ENCODE data around the gene YWHAB. TPM values are rescaled to one million over a fixed set of nuclear protein-coding genes. Genes with fewer than 3 reads are reported as not detected.

YWHAB gene
- total RNA-seq, 4 donors from 2014 or later = 105 to 174 (median 125) TPM

DNA sequence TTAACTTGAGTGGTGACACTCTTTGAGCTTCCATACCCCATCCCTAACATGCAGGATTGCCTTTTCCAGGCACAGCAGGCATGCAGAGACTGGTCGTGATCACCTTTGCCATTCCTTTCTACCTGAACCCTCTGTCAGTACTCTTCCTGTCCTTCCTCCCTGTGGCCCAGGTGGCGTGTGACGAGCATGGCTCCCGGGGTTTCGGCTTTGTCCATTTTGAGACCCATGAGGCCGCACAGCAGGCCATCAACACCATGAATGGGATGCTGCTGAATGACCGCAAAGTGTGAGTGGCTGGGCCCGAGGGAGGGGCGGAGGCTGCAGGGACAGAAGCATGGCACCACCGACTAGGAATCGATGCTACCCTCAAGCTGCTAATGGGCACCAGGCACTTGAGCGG, 31.1 kb downstream of the YWHAB start:
- no peak overlapping the region for H3K4me3 ChIP-seq
- DNase-seq = no peak
- H3K27me3 ChIP-seq = no peaks in the 10 kb centered on the region
- no peaks in the 10 kb centered on the region for H3K9me3 ChIP-seq
- H3K27ac ChIP-seq = no peak overlapping the region
- no peaks in the 10 kb centered on the region for H3K4me1 ChIP-seq
- no peak for TF ChIP-seq POLR2A (IDR thresholded peaks at IDR 0.05)
- TF ChIP-seq CTCF (IDR thresholded peaks at IDR 0.05) = no peak
- H3K36me3 ChIP-seq = no peaks in the 10 kb centered on the region

DNA sequence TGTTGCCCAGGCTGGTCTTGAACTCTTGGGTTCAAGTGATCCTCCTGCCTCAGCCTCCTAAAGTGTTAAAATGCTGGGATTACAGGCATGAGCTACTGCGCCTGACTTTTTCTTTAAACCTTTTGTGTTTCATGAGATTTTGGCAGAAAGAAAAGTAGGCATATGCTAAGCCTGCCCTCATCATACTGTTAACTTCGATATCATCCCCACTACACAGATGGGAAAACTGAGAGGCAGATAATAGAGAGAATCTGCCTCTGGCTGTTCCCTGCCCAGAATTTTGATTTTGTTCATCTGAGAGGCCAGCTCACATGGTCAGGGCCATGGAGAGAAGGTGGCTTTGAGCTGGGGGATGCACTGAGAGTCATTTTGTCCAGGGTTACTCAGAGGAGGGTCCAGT, 31.9 kb downstream of the YWHAB start:
- Histone ChIP-seq H3K9me3 (no peaks in the 10 kb centered on the region), H3K4me1 (no peaks in the 10 kb centered on the region), H3K27me3 (no peaks in the 10 kb centered on the region), H3K4me3 (no peak overlapping the region), H3K36me3 (no peaks in the 10 kb centered on the region), H3K27ac (no peak overlapping the region)
- TF ChIP-seq POLR2A (IDR thresholded peaks at IDR 0.05) (no peak), CTCF (IDR thresholded peaks at IDR 0.05) (no peak)
- DNase-seq = no peak

DNA sequence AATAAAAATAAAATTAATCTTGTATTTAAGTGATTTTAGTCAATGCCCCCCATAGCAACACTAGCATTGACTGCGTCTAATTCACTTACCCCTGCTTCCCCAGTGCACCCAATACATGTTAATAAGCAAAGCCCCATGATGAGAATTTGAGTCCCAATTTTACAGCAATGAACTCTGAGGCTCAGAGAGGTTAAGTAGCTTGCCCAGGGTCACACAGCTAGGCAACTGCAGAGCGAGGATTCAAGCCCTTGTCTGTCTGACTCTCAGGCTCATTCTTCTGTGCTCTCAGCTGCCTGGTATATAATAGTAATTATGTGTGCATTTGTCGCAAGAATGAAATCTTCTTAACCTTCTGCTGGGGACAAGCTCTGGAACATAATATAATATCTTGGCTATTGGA, 32.8 kb downstream of the YWHAB start:
- H3K27me3 ChIP-seq = no peaks in the 10 kb centered on the region
- no peak overlapping the region for H3K4me3 ChIP-seq
- TF ChIP-seq POLR2A (IDR thresholded peaks at IDR 0.05) = no peak
- TF ChIP-seq CTCF (IDR thresholded peaks at IDR 0.05) = no peak
- H3K4me1 ChIP-seq = no peaks in the 10 kb centered on the region
- DNase-seq = no peak
- H3K27ac ChIP-seq = no peak overlapping the region
- no peaks in the 10 kb centered on the region for H3K36me3 ChIP-seq
- no peaks in the 10 kb centered on the region for H3K9me3 ChIP-seq

DNA sequence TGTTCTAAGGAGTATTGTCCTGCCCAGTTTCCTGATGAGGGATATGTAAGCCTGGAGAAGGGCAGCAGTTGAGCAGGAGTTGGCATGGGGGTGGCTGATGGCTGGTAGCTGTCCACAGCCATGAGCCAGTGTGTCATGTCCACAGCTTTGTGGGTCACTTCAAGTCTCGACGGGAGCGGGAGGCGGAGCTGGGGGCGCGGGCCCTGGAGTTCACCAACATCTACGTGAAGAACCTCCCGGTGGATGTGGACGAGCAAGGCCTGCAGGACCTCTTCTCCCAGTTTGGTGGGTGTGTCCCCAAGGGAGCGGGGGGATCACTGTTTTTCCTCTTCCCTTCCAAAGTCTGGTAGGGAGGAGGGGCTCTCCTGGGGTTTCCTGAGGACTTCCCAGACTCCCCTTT, 33.3 kb downstream of the YWHAB start:
- H3K27me3 ChIP-seq = no peaks in the 10 kb centered on the region
- no peak overlapping the region for H3K4me3 ChIP-seq
- TF ChIP-seq CTCF (IDR thresholded peaks at IDR 0.05) (no peak), POLR2A (IDR thresholded peaks at IDR 0.05) (no peak)

GRCh38 chr20:44921447-44921846, 35.9 kb downstream of the YWHAB start:
- Histone ChIP-seq H3K9me3 (no peaks in the 10 kb centered on the region), H3K4me3 (no peak overlapping the region), H3K4me1 (no peaks in the 10 kb centered on the region), H3K27me3 (no peaks in the 10 kb centered on the region), H3K36me3 (no peaks in the 10 kb centered on the region), H3K27ac (no peak overlapping the region)
- no peak for DNase-seq
- TF ChIP-seq POLR2A (IDR thresholded peaks at IDR 0.05) (no peak), CTCF (IDR thresholded peaks at IDR 0.05) (no peak)

More for the DNA sequence above, 33.3 kb downstream of the YWHAB start:
- no peaks in the 10 kb centered on the region for H3K9me3 ChIP-seq
- no peaks in the 10 kb centered on the region for H3K36me3 ChIP-seq
- H3K27ac ChIP-seq = no peak overlapping the region
- DNase-seq = peak in 1 of 3 donors; percentile 41
- H3K4me1 ChIP-seq = no peaks in the 10 kb centered on the region

- DNase-seq = no peak
- H3K36me3 ChIP-seq = no peaks in the 10 kb centered on the region
- H3K27me3 ChIP-seq = no peaks in the 10 kb centered on the region
- no peak overlapping the region for H3K27ac ChIP-seq
- H3K9me3 ChIP-seq = no peaks in the 10 kb centered on the region
- no peak for TF ChIP-seq CTCF (IDR thresholded peaks at IDR 0.05)
- TF ChIP-seq POLR2A (IDR thresholded peaks at IDR 0.05) = no peak
- no peak overlapping the region for H3K4me3 ChIP-seq
- H3K4me1 ChIP-seq = no peaks in the 10 kb centered on the region
These were observed 39.0 kb downstream of the YWHAB start for GRCh38 chr20:44924541-44924940.
